Right kidney (tissue), 1 donor: ENCODE results near the gene SLC5A6.

Experiments used
- DNase-seq: peaks from one replicate; pipeline ENCODE4 v3.0.0-alpha.2; 2016

Gene SLC5A6

GRCh38 chr2:27237341-27237945 is 25.4 kb upstream of the SLC5A6 start:
- no peak for DNase-seq

DNA sequence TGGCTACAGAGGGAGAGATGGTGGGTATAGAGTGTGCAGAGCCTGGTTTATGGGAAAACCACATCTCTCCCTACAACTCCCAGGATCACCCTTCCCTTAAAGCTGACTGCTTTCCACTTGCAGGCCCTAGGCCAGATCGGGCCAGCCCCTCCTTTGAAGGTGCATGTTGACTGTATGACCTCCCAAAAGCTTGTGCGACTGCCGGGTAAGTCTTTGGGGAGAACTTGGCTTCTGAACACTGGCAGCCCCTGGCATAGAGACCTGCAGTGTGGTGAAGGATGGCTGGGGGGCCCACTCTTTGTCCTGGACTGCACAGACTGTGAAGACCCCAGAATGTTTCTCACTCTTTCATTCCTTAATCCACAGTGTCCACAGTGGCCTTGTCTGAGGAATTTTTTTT is 24.6 kb upstream of the SLC5A6 start:
- no peak for DNase-seq

DNA sequence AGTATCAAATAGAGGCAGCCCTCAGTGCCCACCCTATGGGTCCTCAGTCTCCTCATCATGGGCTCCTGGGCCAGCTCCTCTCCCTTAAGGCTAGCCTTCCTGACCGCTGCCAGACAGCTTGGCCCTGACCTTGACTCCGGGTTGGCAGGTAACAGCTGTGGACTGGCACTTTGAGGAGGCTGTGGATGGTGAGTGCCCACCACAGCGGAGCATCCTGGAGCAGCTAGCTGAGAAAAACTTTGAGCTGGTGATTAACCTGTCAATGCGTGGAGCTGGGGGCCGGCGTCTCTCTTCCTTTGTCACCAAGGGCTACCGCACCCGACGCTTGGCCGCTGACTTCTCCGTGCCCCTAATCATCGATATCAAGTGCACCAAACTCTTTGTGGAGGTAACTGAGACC is 24.1 kb upstream of the SLC5A6 start:
- DNase-seq = no peak

DNA sequence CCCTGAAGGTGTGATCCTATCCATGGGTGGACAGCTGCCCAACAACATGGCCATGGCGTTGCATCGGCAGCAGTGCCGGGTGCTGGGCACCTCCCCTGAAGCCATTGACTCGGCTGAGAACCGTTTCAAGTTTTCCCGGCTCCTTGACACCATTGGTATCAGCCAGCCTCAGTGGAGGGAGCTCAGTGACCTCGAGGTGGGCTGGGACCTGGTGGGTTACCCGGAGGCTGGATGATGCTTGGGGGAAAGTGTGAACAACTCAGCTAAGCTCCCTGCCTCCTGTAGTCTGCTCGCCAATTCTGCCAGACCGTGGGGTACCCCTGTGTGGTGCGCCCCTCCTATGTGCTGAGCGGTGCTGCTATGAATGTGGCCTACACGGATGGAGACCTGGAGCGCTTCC is 21.3 kb upstream of the SLC5A6 start:
- DNase-seq = no peak

- no peak for DNase-seq
Measured at GRCh38 chr2:27231921-27232320, 19.9 kb upstream of the SLC5A6 start.

- no peak for DNase-seq
Measured at GRCh38 chr2:27227501-27227900, 15.4 kb upstream of the SLC5A6 start.

DNA sequence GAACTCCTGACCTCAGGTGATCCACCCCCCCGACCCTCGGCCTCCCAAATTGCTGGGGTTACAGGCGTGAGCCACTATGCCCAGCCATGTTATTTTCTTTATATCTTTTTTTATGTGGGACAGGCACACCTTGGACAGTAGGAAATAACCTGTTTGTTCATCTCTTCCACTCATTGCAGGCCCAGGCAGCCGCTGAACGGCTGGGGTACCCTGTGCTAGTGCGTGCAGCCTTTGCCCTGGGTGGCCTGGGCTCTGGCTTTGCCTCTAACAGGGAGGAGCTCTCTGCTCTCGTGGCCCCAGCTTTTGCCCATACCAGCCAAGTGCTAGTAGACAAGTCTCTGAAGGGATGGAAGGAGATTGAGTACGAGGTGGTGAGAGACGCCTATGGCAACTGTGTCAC is 13.5 kb upstream of the SLC5A6 start:
- no peak for DNase-seq

GRCh38 chr2:27223416-27223815 is 11.3 kb upstream of the SLC5A6 start:
- no peak for DNase-seq

DNA sequence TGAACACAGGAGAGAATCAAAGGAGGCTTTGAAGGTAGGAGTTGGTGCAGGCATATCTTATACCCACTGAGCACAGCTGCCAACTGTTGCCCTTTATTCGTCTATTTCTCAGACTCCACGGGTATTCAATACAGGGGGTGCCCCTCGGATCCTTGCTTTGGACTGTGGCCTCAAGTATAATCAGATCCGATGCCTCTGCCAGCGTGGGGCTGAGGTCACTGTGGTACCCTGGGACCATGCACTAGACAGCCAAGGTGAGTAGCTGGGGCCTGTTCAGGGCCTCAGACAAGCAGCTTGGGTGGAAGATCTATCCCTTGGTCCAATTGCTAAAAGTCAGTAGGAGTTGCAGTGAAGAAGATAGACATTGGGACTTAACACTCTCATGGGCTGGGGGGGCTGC is 10.3 kb upstream of the SLC5A6 start:
- DNase-seq = no peak

- DNase-seq = no peak
Measured at GRCh38 chr2:27221166-27221565, 9.1 kb upstream of the SLC5A6 start.

DNA sequence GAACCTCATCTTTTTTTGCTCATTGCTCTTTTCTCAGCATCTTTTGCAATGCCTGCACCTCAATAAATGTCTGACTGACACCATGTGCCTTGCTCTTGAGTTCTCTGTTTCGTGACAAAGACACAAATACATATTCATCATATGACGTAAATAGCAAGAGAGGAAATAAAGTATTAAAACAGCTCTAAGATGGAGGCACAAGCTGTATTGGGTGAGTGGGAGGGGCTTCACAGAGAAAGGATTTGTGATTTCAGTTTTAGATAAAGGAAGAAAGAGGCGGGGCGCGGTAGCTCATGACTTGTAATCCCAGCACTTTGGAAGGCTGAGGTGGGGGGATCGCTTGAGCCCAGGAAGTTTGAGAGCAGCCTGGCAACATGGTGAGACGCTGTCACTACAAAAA is 8.0 kb upstream of the SLC5A6 start:
- DNase-seq = no peak

DNA sequence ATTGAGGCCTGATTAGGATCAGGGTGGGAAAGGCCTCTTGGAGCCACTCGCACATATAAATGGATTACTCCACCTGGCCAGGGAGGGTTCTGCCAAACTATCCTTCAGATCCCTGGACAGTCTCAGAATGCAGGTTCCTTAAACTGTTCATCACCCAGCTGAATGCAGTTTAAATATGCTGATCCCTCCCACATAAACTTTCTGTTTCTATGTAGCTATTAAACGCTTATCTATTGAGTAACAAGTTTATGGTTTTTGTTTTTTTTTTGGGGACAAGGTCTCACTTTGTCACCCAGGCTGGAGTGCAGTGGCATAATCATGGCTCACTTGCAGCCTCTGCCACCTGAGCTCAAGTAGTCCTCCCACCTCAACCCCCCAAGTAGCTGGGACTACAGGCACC is 7.0 kb upstream of the SLC5A6 start:
- no peak for DNase-seq

- DNase-seq = no peak
Measured at GRCh38 chr2:27218614-27219013, 6.5 kb upstream of the SLC5A6 start.

GRCh38 chr2:27217173-27218121 is 5.4 kb upstream of the SLC5A6 start, which contains the start of gene CAD:
CAD (plus strand) TSS chr2:27217369; CDS start chr2:27217552, 183 bp downstream.
- DNase-seq = peak; percentile 73

GRCh38 chr2:27216416-27217137 is 4.5 kb upstream of the SLC5A6 start:
- no peak for DNase-seq

DNA sequence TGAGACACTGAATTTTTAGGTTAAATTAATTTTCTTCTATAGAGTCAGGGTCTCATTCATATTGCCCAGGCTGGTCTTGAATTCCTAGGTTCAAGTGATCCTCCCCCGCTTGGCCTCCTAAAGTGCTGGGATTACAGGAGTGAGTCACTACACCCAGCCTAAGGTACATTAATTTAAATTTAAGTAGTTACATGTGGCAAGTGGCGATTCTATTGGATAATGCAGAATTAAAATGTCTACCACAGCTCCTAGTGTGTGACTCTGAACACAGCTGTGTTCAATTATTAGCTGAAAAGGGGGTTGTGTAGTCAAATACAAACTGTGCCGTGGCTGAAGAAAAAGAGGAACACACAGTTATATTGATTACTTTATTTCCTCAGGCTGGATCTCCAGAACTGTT is 2.9 kb upstream of the SLC5A6 start:
- no peak for DNase-seq

- DNase-seq = no peak
Measured at GRCh38 chr2:27212626-27213471, 781 bp upstream of the SLC5A6 start.

DNA sequence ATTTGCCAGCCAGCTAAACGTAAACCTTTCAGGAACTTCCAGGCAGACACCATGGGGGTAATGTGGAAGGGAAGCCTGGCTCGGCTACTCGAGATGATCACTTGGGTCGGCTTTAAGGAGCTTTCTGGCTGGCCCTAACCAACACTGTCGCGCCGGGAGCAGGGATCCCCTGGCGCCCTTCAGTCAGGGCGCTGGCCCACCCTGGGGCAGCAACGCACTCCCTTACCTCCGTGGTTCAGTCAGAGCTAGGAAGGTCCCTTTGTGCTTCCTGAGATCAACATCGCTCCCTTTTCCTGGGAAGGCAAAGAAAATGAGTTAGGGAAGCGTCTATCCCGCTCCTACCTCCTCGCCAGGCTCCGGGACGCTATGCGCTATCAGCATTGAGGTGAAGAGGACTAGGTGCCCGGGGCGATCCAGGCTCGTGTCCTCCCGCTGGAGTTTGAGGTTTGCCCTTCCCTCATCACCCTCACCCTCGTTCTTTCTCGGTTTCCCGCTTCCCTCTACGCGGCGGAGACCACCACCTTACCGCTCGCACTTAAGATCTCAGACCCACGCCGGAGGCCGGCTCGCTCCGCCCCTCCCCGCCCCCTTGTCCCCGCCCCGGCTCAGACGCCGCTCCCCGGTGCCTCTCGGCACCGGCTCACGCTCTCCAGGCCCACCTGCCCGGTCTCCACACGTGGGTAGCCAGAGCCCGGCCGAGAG is 676 bp downstream of the SLC5A6 start:
- DNase-seq = peak; percentile 76

GRCh38 chr2:27209621-27210401 is 2.3 kb downstream of the SLC5A6 start:
- no peak for DNase-seq

GRCh38 chr2:27208486-27209050 is 3.5 kb downstream of the SLC5A6 start:
- DNase-seq = no peak
